IMR-90 (cell line): ENCODE measurements around the gene NOX4. TPM values are rescaled to one million over a fixed set of nuclear protein-coding genes. Genes with fewer than 3 reads are reported as not detected.

Experiments used
- ATAC-seq: fragments of 200-7000 bp; cut with Tn5 transposase; 2 replicates; pipeline ENCODE4 v1.9.1; 2020; ENCODE audit warnings: low read depth, mild to moderate bottlenecking, moderate library complexity
- BruUV-seq: library from RNA; stranded (reverse); fragments of 400-500 nt; replicated peaks from 2 replicates; lab custom pipeline; 2021; lab: Mats Ljungman, UMichigan
- CTCF ChIA-PET: fragments of 300-600 bp; formaldehyde crosslinking; extraction: SDS; loops from one replicate; lab custom pipeline; 2021; ENCODE audit warnings: antibody characterized with exemption; lab: Yijun Ruan, JAX
- POLR2A ChIA-PET: fragments of 300-600 bp; sonication (Branson Sonifier 250); formaldehyde crosslinking; loops from one replicate; lab custom pipeline; 2022; ENCODE audit warnings: antibody characterized with exemption; ENCODE audit not compliant: unreplicated experiment; lab: Charles Lee
- DNase-seq: peaks from one replicate; pipeline ENCODE4 v3.0.0; 2013
- H2AFZ ChIP-seq: replicated peaks from 2 replicates; pipeline ENCODE3; 2013; ENCODE audit warnings: low read length, mild to moderate bottlenecking; ENCODE audit not compliant: poor library complexity
- H2AK5ac ChIP-seq: 2 replicates; pipeline ENCODE4 v1.6.1; 2013; ENCODE audit warnings: low read depth, low read length, inconsistent platforms
- H2AK9ac ChIP-seq: replicated peaks from 2 replicates; pipeline ENCODE3; 2013; ENCODE audit warnings: mild to moderate bottlenecking, low read depth, low read length, moderate library complexity; ENCODE audit not compliant: poor library complexity
- H2BK120ac ChIP-seq: 2 replicates; pipeline ENCODE4 v1.6.1; 2013; ENCODE audit warnings: low read depth, low read length, inconsistent platforms
- H2BK15ac ChIP-seq: 3 replicates; pipeline ENCODE4 v1.6.1; 2013; ENCODE audit warnings: low read depth, low read length, inconsistent platforms
- H2BK20ac ChIP-seq: 2 replicates; pipeline ENCODE4 v1.6.1; 2013; ENCODE audit warnings: low read depth, mild to moderate bottlenecking, inconsistent platforms, low read length, moderate library complexity
- H2BK5ac ChIP-seq: 2 replicates; pipeline ENCODE4 v1.6.1; 2013; ENCODE audit warnings: mild to moderate bottlenecking, low read depth, low read length, inconsistent platforms; ENCODE audit not compliant: poor library complexity, severe bottlenecking
- H3K14ac ChIP-seq: replicated peaks from 2 replicates; pipeline ENCODE4 v1.6.1; 2013; ENCODE audit warnings: low read depth, low read length, inconsistent platforms
- H3K18ac ChIP-seq: 2 replicates; pipeline ENCODE4 v1.6.1; 2013; ENCODE audit warnings: low read depth, low read length, control low read depth
- H3K23ac ChIP-seq: 2 replicates; pipeline ENCODE4 v1.6.1; 2013; ENCODE audit warnings: low read depth, low read length, inconsistent platforms
- H3K27ac ChIP-seq: 2 replicates; pipeline ENCODE4 v1.5.1; 2013; ENCODE audit warnings: mild to moderate bottlenecking, control low read depth, low read length; ENCODE audit not compliant: insufficient read depth
- H3K27me3 ChIP-seq: 2 replicates; pipeline ENCODE4 v1.6.1; 2013; ENCODE audit warnings: low read length; ENCODE audit not compliant: control insufficient read depth, insufficient read depth
- H3K36me3 ChIP-seq: 2 replicates; pipeline ENCODE4 v1.6.1; 2013; ENCODE audit warnings: low read length, mixed read lengths; ENCODE audit not compliant: control insufficient read depth, insufficient read depth
- H3K4ac ChIP-seq: 2 replicates; pipeline ENCODE4 v1.6.1; 2013; ENCODE audit warnings: low read depth, low read length, inconsistent platforms
- H3K4me1 ChIP-seq: 2 replicates; pipeline ENCODE4 v1.6.1; 2013; ENCODE audit warnings: low read length, mixed read lengths; ENCODE audit not compliant: control insufficient read depth, insufficient read depth
- H3K4me2 ChIP-seq: 2 replicates; pipeline ENCODE4 v1.6.1; 2013; ENCODE audit warnings: low read depth, mild to moderate bottlenecking, control low read depth, low read length, moderate library complexity
- H3K4me3 ChIP-seq: 2 replicates; pipeline ENCODE4 v1.5.1; 2013; ENCODE audit warnings: low read depth, mild to moderate bottlenecking, control low read depth, low read length, moderate library complexity; ENCODE audit not compliant: insufficient read depth
- H3K56ac ChIP-seq: 2 replicates; pipeline ENCODE4 v1.6.1; 2013; ENCODE audit warnings: low read length, inconsistent platforms; ENCODE audit not compliant: insufficient read depth; ENCODE audit errors: extremely low read depth
- H3K79me1 ChIP-seq, 2 experiments: 2 replicates each; pipeline ENCODE4 v1.6.1; 2013; ENCODE audit warnings: low read length in 2 of 2, inconsistent platforms in 1 of 2, low read depth in 1 of 2
- H3K9ac ChIP-seq: 2 replicates; pipeline ENCODE4 v1.6.1; 2013; ENCODE audit warnings: low read depth, low read length, control low read depth
- H3K9me1 ChIP-seq: 2 replicates; pipeline ENCODE4 v1.6.1; 2013; ENCODE audit warnings: low read length, inconsistent platforms; ENCODE audit not compliant: insufficient read depth
- H3K9me3 ChIP-seq: 2 replicates; pipeline ENCODE4 v1.6.1; 2013; ENCODE audit warnings: low read length; ENCODE audit not compliant: control insufficient read depth, insufficient read depth
- H4K20me1 ChIP-seq: 2 replicates; pipeline ENCODE4 v1.6.1; 2013; ENCODE audit warnings: low read length, inconsistent platforms; ENCODE audit not compliant: insufficient read depth
- H4K5ac ChIP-seq: 2 replicates; pipeline ENCODE4 v1.6.1; 2013; ENCODE audit warnings: mild to moderate bottlenecking, low read depth, low read length, control low read depth
- H4K8ac ChIP-seq, 2 experiments: 2 replicates each; pipeline ENCODE4 v1.6.1; 2013; ENCODE audit warnings: low read depth in 2 of 2, low read length in 2 of 2, control low read depth in 1 of 2, inconsistent platforms in 1 of 2
- H4K91ac ChIP-seq: 2 replicates; pipeline ENCODE4 v1.6.1; 2013; ENCODE audit warnings: low read depth, low read length, inconsistent platforms; ENCODE audit not compliant: insufficient read depth
- MAFK ChIP-seq: IDR thresholded peaks from 2 replicates; pipeline ENCODE4 v1.6.1; 2012; ENCODE audit warnings: low read depth, low read length, improper control_type of control experiment
- MAZ ChIP-seq: IDR thresholded peaks from 2 replicates; pipeline ENCODE4 v1.6.1; 2012; ENCODE audit warnings: low read depth, mild to moderate bottlenecking, low read length, improper control_type of control experiment, moderate library complexity, borderline replicate concordance
- WGBS, 2 experiments: methylation state at CpG; one replicate each; pipeline versions ENCODE4 v1.1.5 to v1.1.7; 2013; ENCODE audit warnings: missing lambda C conversion rate in 2 of 2; ENCODE audit not compliant: insufficient read length in 1 of 2; ENCODE audit errors: extremely low coverage in 2 of 2; 5-methylcytosine and 5-hydroxymethylcytosine counted together
- dilution Hi-C: fragments of 300-500 bp; cut with HindIII; formaldehyde crosslinking; loops from one replicate; pipeline ENCODE4 v1.14.3; 2018; ENCODE audit warnings: low sequenced_read_pairs; ENCODE audit not compliant: unreplicated experiment
- in situ Hi-C: fragments of 300-500 bp; cut with MboI; formaldehyde crosslinking; loops from 3 replicates; pipeline ENCODE4 v1.14.3; 2019; ENCODE audit warnings: low sequenced_read_pairs, inconsistent platforms, mixed read lengths
- intact Hi-C: fragments of 100-400 bp; cut with micrococcal nuclease; formaldehyde crosslinking; loops from 2 replicates; pipeline ENCODE4 v1.10.0; 2022
- polyA plus RNA-seq, 3 experiments: library from polyadenylated mRNA; depleted of rRNA; stranded (reverse); fragments of >200 nt; gene quantifications; 2 replicates each; pipeline ENCODE4 v1.2.3, GENCODE V29; 2012; ENCODE audit warnings: low replicate concordance in 1 of 3
- total RNA-seq: library from RNA; depleted of rRNA; stranded (reverse); fragments of >200 nt; gene quantifications from 2 replicates; pipeline ENCODE4 v1.2.3, GENCODE V29; 2012

The NOX4 gene
- total and polyA plus RNA-seq, 2 of the 4 experiments (the other 2 are of a cell fraction) = 4.7 to 11.7 TPM

- no TSS peak for BruUV-seq
- Histone ChIP-seq H3K4ac (peak overlapping the region; percentile 88; the same call in 1 of the 2 replicates), H3K18ac (peak overlapping the region; percentile 54; the same call in 1 of the 2 replicates), H3K56ac (peak overlapping the region; percentile 20; the same call in 1 of the 2 replicates), H4K8ac (0 out of 4 replicates have a peak overlapping the region, but pooled peaks of 1 of the 2 experiments have one; percentile 99), H3K23ac (peak overlapping the region; percentile 55; the same call in 1 of the 2 replicates), H3K9me3 (no peaks in the 10 kb centered on the region), H3K9me1 (peaks cover 3% of the 10 kb centered on the region; the same call in 1 of the 2 replicates), H2BK5ac (peak overlapping the region; percentile 75), H3K79me1 (peaks cover 6 to 22% of the 10 kb centered on the region in 2 experiments; a peak in 3 of 4 replicates), H4K20me1 (no peaks in the 10 kb centered on the region), H2AFZ (no peak overlapping the region), H4K91ac (peak overlapping the region; percentile 68; the same call in 1 of the 2 replicates), H3K4me1 (peaks cover 11% of the 10 kb centered on the region), H3K14ac (peak overlapping the region; percentile 83; the same call in 1 of the 2 replicates), H2BK120ac (peak overlapping the region; percentile 69), H4K5ac (peak overlapping the region; percentile 90; the same call in 1 of the 2 replicates), H3K27me3 (no peaks in the 10 kb centered on the region), H3K9ac (peak overlapping the region; percentile 68; the same call in 1 of the 2 replicates), H3K4me2 (peak overlapping the region; percentile 87), H2BK15ac (peak overlapping the region; percentile 80; the same call in 1 of the 3 replicates), H2AK5ac (no peak overlapping the region), H2AK9ac (no peak overlapping the region), H3K4me3 (peak overlapping the region; percentile 57; the same call in 1 of the 2 replicates), H3K27ac (no peak overlapping the region), H3K36me3 (no peaks in the 10 kb centered on the region), H2BK20ac (peak overlapping the region; percentile 6; the same call in 1 of the 2 replicates)
- intact Hi-C loops (loop anchor here (5.0 kb wide), 1 partner anchor 1388 kb away; no protein-coding TSS in a partner anchor), in situ Hi-C loops (no loop called here), dilution Hi-C loops (no loop called here)
- peak; percentile 76 for DNase-seq
- ChIA-PET CTCF (interaction anchor here (0.7 kb wide), 1 partner anchor 9 kb away, joined by 3 read pairs; no protein-coding TSS in a partner anchor), POLR2A (no interaction called here)
- ATAC-seq = peak; percentile 15; the same call in 1 of the 2 replicates
- no CpG with 5 or more reads among the region's 1 CpG for WGBS, 2 experiments
- TF ChIP-seq MAFK = no peak
- TF ChIP-seq MAZ = no peak
Observed at GRCh38 chr11:89489930-89490329, 1.2 kb downstream of the NOX4 start.
